GM13976 (cell line): Measurements from ENCODE around the gene PRKG1.

Experiments
- DNase-seq: peaks from one replicate; pipeline ENCODE4 v3.0.0; 2012; ENCODE audit warnings: low spot score
- in situ Hi-C: fragments of 300-500 bp; cut with MboI; formaldehyde crosslinking; loops from one replicate; pipeline ENCODE4 v1.12.0; 2022; ENCODE audit warnings: low sequenced_read_pairs, mixed read lengths, inconsistent platforms; ENCODE audit not compliant: unreplicated experiment
- TF ChIP-seq, protein P1 (sequence below): IDR thresholded peaks from 2 replicates; pipeline ENCODE4 v1.5.1; 2012; ENCODE audit warnings: borderline replicate concordance, mild to moderate bottlenecking; ENCODE audit not compliant: insufficient read depth; ENCODE audit errors: extremely low read depth, missing control alignments, control extremely low read depth

PRKG1 gene

GRCh38 chr10:51186361-51186760 lies 112.1 kb downstream of the PRKG1 start:
- TF ChIP-seq, protein P1, sequence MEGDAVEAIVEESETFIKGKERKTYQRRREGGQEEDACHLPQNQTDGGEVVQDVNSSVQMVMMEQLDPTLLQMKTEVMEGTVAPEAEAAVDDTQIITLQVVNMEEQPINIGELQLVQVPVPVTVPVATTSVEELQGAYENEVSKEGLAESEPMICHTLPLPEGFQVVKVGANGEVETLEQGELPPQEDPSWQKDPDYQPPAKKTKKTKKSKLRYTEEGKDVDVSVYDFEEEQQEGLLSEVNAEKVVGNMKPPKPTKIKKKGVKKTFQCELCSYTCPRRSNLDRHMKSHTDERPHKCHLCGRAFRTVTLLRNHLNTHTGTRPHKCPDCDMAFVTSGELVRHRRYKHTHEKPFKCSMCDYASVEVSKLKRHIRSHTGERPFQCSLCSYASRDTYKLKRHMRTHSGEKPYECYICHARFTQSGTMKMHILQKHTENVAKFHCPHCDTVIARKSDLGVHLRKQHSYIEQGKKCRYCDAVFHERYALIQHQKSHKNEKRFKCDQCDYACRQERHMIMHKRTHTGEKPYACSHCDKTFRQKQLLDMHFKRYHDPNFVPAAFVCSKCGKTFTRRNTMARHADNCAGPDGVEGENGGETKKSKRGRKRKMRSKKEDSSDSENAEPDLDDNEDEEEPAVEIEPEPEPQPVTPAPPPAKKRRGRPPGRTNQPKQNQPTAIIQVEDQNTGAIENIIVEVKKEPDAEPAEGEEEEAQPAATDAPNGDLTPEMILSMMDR: no peak
- DNase-seq: no peak
- in situ Hi-C loops: no loop called here

DNA sequence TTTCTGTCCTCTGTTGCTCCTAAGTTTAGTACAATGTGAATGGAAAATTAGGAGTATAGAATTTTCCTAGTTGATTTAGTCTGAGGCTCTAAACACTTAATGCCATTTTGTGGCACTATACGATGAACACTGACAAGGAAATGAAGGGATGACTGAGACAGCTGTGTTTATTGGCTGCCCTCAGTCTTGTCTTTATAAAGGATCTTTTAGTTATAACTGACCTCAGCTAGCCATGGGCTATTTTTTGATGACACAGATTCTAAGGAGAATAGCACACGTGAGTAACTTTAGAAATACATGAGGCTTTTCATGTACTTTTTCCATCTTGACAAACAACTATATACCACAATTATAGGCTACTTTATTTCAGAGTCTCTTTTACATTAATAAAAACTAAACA lies 113.7 kb downstream of the PRKG1 start:
- no peak for DNase-seq
- in situ Hi-C loops: no loop called here

DNA sequence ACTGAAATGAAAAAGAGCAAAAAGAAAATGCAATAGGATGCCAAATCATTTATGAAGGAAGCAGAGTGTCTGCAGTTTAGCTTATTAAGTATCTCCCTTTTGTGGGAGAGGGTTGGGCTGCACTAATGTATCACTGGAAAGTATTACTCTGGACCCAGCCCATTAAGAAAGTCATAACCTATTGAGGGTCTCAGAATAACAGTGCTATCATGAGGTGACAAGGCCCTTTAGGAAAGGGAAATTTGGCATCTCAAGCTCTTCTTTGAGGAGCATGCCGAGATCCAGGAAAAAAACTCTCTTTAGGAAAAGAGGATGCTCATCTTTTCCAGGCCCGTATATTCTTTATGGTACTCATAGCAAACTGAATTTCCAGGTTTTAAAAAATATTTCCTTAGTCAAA lies 114.6 kb downstream of the PRKG1 start:
- in situ Hi-C loops: no loop called here
- TF ChIP-seq, protein P1: no peak
- no peak for DNase-seq

More for the DNA sequence above, 113.7 kb downstream of the PRKG1 start:
- TF ChIP-seq, protein P1: no peak

GRCh38 chr10:51196508-51197175 lies 122.4 kb downstream of the PRKG1 start:
- in situ Hi-C loops: no loop called here
- TF ChIP-seq, protein P1: no peak
- no peak for DNase-seq

DNA sequence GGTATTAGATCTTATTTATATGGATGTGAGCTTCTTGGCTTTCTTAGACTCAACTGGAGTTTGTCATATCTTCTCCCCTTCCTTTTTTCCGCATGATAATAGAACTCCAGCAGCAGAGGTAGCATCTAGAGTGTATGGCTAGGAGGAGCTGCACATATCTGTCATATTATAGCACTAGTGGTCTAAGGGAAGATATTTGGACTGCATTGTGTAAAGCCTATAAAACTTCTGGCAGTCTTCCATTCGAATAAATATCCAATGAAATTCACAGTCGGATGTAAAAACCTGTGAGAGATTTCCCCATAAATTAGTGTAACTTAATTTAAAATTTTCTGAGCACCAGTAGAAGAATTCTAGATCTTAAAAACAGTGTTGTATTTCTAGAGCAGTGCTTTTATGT lies 123.9 kb downstream of the PRKG1 start:
- no peak for DNase-seq
- TF ChIP-seq, protein P1: no peak
- in situ Hi-C loops: no loop called here

DNA sequence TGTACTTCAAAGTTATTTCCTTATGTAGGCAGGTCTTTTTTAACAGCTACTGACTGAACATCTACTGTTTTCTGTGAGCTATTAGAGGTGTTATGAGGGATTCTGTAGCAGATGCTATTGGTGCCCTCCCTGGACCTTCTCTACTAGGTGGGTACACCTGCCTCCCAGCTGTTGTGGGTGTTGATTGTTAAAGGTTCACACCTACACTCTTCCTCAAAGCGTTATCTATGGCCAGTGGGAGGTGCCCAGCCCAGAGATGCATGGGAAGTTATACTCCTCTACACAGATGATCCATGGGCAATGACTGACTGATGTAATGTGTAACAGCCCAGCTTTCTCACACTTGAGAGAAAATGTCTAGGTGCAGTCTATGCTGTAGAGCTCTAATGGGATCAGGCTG lies 127.7 kb downstream of the PRKG1 start:
- TF ChIP-seq, protein P1: no peak
- in situ Hi-C loops: no loop called here
- DNase-seq: no peak
